Activated T-helper 17 cell treated with anti-CD3 and anti-CD28 coated beads, Interleukin-2, amount 50 U/mL, for 72 hours (primary cell): Measurements from ENCODE around the gene SUSD5. TPM values are rescaled to one million over a fixed set of nuclear protein-coding genes. Genes with fewer than 3 reads are reported as not detected.
"Not testable (repeated sequence)": the region's sequence is repeated elsewhere in the genome, so short reads cannot be mapped to it uniquely, and the experiment has no call there.

ENCODE experiments used
- ATAC-seq: fragments of 150-1000 bp; cut with Tn5 transposase; replicated peaks from 2 replicates; pipeline ENCODE4 v1.10.0; 2021; ENCODE audit warnings: mild to moderate bottlenecking, moderate library complexity
- H3K27ac Mint-ChIP-seq: one replicate; pipeline ENCODE4 v1.8.0; 2022; ENCODE audit warnings: mixed read lengths
- H3K27me3 Mint-ChIP-seq: one replicate; pipeline ENCODE4 v1.8.0; 2022; ENCODE audit warnings: mixed read lengths
- H3K36me3 Mint-ChIP-seq: one replicate; pipeline ENCODE4 v1.8.0; 2022; ENCODE audit warnings: low read depth, mild to moderate bottlenecking, mixed read lengths
- H3K4me1 Mint-ChIP-seq: one replicate; pipeline ENCODE4 v1.8.0; 2022; ENCODE audit warnings: mixed read lengths
- H3K4me3 Mint-ChIP-seq: one replicate; pipeline ENCODE4 v1.8.0; 2022; ENCODE audit warnings: mild to moderate bottlenecking, mixed read lengths
- H3K9me3 Mint-ChIP-seq: one replicate; pipeline ENCODE4 v1.8.0; 2022; ENCODE audit warnings: mixed read lengths
- total RNA-seq, 2 donors: library from RNA; stranded (reverse); gene quantifications; one replicate each; pipeline ENCODE4 v1.2.3, GENCODE V29; 2022

The SUSD5 gene
- total RNA-seq, 2 donors from 2014 or later = not detected

DNA sequence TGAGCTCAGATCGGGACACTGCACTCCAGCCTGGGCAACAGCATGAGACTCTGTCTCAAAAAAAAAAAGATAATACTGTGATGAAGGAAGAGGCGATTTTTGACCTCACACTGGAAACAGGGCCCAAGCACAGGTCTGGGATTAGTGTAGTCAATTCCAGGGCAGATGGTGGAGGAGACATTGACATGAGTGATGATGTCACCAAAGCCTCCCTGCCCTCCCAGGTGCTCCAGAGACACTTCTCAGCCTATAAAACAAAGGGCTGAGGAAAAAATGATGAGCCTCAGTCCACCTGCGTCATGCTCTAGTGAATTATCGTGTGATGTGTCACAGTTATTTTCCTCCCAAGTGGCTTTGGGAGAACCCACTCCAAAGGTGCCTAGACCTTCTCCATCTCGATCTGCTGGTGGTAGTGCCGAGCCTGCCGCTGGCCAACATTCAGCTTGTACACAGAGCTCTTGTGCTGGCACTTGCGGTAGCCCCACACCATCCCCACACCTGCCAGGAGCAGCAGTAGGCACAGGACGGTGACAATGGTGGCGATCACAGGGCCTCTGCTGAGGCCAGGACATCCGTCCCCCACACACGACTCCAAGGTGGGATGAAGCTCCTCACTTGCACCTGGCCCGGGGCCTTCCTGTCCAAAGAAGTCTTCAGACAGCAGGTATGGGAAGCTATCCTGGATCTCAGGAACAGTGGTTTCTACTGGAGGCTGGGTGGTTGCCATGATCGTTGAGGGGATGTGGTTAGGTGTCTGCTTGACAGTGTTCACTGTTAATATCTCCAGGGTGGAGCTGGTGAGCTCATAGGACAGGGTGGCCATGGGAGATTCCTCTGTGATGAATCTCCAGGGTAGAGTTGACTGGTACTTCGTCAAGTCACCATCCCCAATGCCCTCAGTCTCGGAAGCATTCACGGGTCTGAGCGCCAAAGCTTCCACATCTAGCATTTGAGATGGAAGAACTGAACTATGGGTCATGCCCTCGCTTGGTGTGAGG, 65.9 kb downstream of the SUSD5 start:
- no peak overlapping the region for H3K4me3 Mint-ChIP-seq
- peaks cover 5% of the 10 kb centered on the region for H3K4me1 Mint-ChIP-seq
- ATAC-seq = no peak
- H3K27ac Mint-ChIP-seq = no peak overlapping the region
- peaks cover 22% of the 10 kb centered on the region for H3K27me3 Mint-ChIP-seq
- no peaks in the 10 kb centered on the region for H3K36me3 Mint-ChIP-seq
- no peaks in the 10 kb centered on the region for H3K9me3 Mint-ChIP-seq

DNA sequence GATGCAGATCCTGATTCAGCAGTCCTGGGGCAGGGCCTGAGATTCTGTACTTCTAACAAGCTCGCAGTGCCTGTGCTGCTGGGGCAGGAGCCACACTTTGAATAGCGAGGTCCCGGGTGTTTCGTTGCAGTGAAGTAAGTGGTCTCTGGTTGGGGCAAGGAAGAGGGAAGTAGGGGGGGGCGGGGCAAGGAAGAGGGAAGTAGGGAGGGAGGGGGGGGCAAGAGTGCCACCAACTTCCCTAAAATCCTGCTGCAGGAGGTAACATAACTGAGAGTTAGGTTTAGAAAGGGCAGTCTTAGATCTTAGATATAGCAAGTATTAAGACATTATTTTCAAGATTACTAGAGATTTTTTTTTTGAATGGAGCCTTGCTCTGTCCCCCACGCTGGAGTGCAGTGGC, 69.3 kb downstream of the SUSD5 start:
- Mint-ChIP-seq H3K36me3 (no peaks in the 10 kb centered on the region), H3K4me3 (no peak overlapping the region), H3K9me3 (no peaks in the 10 kb centered on the region), H3K27ac (no peak overlapping the region), H3K4me1 (peaks cover 5% of the 10 kb centered on the region), H3K27me3 (peaks cover 13% of the 10 kb centered on the region)
- ATAC-seq = no peak

DNA sequence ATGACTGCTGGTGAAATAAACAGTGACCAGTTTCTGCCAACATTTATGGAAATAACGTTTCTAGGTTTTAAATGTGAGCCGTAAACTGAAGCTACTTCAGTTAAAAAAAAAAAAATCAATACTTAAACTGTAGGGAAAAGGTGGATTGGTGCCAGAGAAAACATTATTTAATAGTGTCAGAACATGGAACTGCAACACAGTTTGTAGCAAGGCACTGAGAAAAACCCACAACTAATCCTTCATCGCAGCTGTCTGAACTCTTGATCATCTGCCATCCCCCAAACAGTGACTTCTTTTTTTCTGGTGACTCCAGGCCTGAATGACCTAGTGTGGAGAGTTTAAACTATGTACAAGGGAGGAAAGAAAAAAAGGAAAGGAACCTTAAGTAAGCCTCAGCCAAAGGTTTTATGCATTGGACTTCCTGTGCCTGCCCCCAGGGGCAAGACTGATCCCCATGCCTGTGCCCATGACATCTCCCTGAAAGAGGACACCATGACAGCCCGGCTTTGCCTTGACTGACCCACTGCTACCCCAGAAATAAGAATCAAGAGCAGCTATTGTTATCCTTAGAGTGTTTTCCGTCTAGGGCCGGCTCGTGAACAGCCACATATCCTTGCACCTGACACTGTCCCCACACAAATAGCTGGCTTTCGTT, 71.7 kb downstream of the SUSD5 start:
- H3K9me3 Mint-ChIP-seq = no peaks in the 10 kb centered on the region
- H3K36me3 Mint-ChIP-seq = peaks cover 19% of the 10 kb centered on the region
- H3K4me3 Mint-ChIP-seq = no peak overlapping the region
- H3K27me3 Mint-ChIP-seq = peaks cover 2% of the 10 kb centered on the region
- no peaks in the 10 kb centered on the region for H3K4me1 Mint-ChIP-seq
- ATAC-seq = no peak
- H3K27ac Mint-ChIP-seq = no peak overlapping the region

DNA sequence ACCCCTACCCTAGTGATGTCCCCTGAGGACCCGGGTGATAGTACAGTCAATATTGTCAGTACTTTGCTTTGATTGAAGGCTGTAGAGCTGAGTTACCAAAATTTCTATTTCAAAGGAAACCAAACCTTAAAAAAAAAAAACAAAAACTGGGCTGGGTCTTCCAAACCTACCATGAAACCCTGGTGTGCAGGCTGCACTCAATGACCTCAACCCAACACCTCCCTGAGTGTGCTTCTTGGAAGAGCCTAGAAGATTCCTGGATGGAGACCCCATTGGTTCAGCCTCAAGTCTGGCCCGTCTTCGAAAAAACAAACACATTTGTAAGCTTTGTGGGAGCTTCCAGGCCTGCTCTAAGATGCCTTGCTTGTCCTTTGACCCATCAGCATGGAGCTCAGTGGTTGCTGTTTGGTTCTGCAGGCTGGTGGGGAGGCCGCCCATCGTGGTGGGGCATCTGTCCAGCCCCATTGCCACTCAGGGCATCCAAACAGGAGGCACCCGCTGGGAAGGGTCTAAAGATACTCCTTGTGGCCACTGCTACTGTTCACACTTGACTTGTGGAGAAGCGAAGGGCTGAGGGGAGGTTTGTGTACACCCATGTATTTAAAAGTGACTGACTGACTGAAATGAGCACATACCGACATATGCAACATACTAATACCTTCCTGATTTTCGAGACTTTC, 72.6 kb downstream of the SUSD5 start:
- Mint-ChIP-seq H3K4me3 (no peak overlapping the region), H3K27me3 (no peaks in the 10 kb centered on the region), H3K36me3 (peaks cover 28% of the 10 kb centered on the region), H3K9me3 (no peaks in the 10 kb centered on the region), H3K27ac (no peak overlapping the region), H3K4me1 (no peaks in the 10 kb centered on the region)
- no peak for ATAC-seq

DNA sequence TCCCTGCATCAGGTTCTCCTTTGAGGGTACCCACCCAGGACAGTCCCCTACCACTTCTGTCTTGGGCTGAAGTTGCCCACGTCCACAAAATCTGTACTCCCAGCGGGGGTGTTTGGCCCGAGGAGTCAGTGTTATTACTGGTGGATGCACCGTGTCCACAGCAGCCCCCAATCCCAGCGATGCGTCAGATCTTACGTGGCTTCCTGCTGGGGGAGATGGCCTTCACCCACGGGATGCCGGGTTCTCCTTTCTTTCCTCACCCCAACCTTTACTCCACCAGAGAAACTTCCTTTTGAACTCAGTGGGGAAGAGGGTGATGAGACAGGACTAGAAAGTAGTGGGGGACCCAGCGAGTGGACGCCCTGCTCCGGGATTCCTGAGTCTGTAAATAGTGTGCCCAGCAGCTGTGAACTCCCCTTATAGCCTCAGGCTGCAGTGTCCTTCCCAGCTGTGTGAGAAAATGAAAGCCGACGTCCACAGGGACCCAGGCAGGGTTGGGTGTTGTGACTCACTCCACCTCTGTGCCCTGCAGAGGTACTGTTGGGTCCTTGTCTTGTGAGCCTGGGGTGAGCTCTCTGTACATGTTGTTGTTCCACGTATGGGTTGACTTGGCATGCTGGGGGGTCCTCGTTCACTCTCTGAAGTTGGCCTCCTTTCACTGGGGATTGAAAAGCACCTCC, 73.2 kb downstream of the SUSD5 start:
- H3K36me3 Mint-ChIP-seq = peaks cover 35% of the 10 kb centered on the region
- H3K4me3 Mint-ChIP-seq = no peak overlapping the region
- no peak overlapping the region for H3K27ac Mint-ChIP-seq
- no peak for ATAC-seq
- no peaks in the 10 kb centered on the region for H3K27me3 Mint-ChIP-seq
- H3K4me1 Mint-ChIP-seq = no peaks in the 10 kb centered on the region
- H3K9me3 Mint-ChIP-seq = no peaks in the 10 kb centered on the region

DNA sequence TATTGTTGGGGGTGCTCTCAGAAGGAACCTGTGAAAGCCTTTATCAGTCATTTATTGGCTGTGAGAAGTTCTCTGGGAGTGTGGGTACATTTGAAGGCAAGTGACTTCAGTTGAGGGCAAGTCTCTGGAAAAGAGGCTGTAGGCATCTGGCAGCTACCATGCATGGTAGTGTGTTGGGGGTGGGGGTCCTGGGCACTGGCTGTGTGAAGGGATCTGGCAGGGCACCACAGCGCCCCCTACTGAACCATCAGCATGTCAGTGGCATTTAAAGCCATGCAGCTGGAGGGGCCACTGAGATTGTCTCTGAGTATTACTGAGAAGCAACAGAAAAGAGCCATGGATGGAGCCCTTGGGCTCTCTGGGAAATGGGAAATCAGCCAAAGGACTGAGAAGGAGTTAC, 74.2 kb downstream of the SUSD5 start:
- no peaks in the 10 kb centered on the region for H3K9me3 Mint-ChIP-seq
- no peak overlapping the region for H3K27ac Mint-ChIP-seq
- ATAC-seq = peak; percentile 43

DNA sequence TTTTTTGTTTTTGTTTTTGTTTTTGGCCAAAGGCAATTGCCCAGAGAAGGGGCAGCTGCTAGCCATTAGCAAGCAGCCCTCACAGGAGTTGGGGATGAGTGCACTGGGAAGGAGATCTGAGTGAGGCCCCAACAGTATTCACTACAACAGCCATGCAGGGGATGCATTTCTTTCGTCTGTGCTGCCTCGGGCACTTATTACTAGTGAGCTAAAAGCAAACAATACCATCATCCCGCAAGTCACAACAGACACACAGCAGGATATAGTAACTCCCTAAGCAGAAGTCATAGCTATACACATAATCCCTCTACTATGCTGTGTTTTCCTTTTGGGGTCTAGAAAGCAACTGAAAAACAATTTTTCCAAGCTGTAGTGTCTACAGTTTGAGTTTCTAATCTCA, 77.6 kb downstream of the SUSD5 start:
- Mint-ChIP-seq H3K9me3 (no peaks in the 10 kb centered on the region), H3K4me3 (no peak overlapping the region), H3K4me1 (no peaks in the 10 kb centered on the region), H3K27ac (peak overlapping the region; percentile 33), H3K36me3 (peaks cover 51% of the 10 kb centered on the region), H3K27me3 (no peaks in the 10 kb centered on the region)
- ATAC-seq = no peak

More for the DNA sequence above, 74.2 kb downstream of the SUSD5 start:
- Mint-ChIP-seq H3K36me3 (peaks cover 36% of the 10 kb centered on the region), H3K27me3 (no peaks in the 10 kb centered on the region), H3K4me3 (no peak overlapping the region), H3K4me1 (no peaks in the 10 kb centered on the region)

DNA sequence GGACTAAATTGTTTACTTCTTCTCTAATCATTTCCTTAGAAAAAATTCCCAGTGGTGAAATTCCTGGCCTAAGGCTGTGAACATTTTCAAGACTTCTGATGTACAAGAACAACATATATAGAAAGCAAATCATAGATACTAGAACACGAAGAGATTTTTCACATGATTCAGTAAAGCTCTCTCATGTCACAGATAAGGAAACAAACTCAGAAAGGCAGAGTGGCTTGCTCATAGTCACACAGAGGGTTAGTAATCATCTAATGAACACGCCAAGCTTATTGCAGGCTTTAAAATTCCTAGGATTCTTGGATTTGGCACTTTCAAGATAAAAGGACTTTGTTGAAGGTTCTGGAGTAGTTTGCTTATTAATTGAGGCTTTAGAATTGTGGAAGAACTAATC, 78.6 kb downstream of the SUSD5 start:
- Mint-ChIP-seq H3K27ac (no peak overlapping the region), H3K27me3 (no peaks in the 10 kb centered on the region), H3K36me3 (peaks cover 61% of the 10 kb centered on the region), H3K4me3 (no peak overlapping the region), H3K9me3 (no peaks in the 10 kb centered on the region), H3K4me1 (no peaks in the 10 kb centered on the region)
- ATAC-seq = no peak

DNA sequence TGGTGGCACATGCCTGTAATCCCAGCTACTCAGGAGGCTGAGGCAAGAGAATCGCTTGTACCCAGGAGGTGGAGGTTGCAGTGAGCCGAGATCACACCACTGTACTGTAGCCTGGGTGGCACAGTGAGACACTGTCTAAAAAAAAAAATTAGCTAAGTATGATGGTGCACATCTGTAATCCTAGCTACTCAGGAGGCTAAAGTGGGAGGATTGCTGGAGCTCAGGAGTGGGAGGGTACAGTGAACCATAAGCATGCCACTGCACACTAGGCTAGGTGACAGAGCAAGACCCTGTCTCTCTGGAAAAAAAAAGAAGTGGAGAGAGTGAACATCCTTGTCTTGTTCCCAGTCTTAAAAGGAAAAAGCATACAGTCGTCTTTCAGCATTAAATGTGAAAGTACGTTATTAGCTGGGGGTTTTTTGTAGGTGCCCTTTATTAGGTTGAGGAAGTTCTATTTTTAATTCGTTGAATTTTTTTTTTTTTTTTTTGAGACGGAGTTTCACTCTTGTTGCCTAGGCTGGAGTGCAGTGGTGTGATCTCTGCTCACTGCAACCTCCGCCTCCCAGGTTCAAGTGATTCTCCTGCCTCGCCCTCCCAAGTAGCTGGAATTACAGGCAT, 79.5 kb downstream of the SUSD5 start:
- not testable (repeated sequence) for H3K4me1 Mint-ChIP-seq, H3K9me3 Mint-ChIP-seq, H3K4me3 Mint-ChIP-seq, H3K27me3 Mint-ChIP-seq, H3K27ac Mint-ChIP-seq, ATAC-seq
- peaks cover 70% of the 10 kb centered on the region for H3K36me3 Mint-ChIP-seq

DNA sequence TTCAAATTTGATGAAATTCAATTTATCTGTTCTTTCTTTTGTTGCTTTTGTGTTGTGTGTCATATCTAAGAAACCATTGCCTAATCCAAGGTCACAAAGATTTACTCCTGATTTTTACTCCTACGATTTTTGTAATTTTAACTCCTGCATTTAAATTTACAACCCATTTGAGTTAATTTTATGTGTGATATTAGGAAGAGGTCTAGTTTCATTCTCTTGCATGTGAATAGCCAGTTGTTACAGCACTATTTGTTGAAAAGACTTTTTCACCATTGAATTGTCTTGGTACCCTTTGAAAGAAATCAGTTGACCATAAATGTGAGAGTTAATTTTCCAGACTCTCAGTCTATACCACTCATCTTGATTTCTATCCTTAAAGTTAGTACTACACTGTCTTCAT, 80.9 kb downstream of the SUSD5 start:
- peaks cover 72% of the 10 kb centered on the region for H3K36me3 Mint-ChIP-seq
- no peaks in the 10 kb centered on the region for H3K9me3 Mint-ChIP-seq
- H3K27me3 Mint-ChIP-seq = no peaks in the 10 kb centered on the region
- H3K4me3 Mint-ChIP-seq = no peak overlapping the region
- ATAC-seq = no peak
- H3K27ac Mint-ChIP-seq = no peak overlapping the region
- no peaks in the 10 kb centered on the region for H3K4me1 Mint-ChIP-seq

DNA sequence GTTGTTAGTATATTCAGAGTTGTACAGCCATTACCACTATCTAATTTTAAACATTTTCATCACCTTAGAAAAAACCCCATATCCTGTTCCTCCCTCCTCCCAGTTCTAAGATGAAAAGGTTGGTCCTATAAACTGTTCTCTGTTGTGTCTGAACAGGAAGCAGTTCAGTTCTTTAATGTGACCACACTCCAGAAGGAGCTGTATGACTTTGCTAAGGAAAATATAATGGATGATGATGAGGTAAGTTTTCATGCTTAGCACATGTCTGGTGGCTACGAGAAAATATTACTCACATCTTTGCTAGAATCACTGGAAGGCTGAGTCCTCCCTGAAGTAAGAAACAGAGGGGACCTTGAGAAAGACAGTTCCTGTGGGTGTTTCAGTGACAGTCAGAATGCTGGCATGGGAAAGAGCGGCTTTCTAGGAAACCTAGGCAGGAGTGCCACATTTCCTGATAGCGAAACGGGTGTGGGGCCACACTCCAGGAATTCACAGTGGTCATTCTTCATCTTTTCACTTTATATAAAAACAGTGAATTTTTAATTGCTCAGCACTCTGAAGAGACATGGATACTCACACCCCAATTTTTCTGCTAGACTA, 84.5 kb downstream of the SUSD5 start:
- Mint-ChIP-seq H3K4me3 (no peak overlapping the region), H3K27ac (peak overlapping the region; percentile 28), H3K4me1 (no peaks in the 10 kb centered on the region), H3K36me3 (peaks cover 71% of the 10 kb centered on the region), H3K9me3 (no peaks in the 10 kb centered on the region), H3K27me3 (no peaks in the 10 kb centered on the region)
- peak; percentile 79 for ATAC-seq

DNA sequence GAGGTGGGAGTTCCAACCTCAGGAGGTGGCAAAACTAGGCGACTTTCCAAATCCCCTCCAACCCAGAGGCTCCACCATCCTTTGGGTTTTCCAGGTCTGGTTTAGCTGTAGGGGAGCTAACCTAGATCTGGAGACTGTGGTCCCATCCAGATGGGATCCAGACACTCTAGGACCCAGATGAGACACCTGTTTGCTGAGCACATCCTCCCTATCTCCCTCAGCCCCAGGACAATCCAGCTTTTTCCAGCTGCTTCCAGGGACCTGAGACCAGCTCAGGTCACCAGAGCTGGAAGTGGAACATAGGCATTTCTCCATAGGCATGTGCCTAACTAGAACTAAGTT, 86.6 kb downstream of the SUSD5 start:
- H3K9me3 Mint-ChIP-seq = no peaks in the 10 kb centered on the region
- H3K27ac Mint-ChIP-seq = no peak overlapping the region
- no peaks in the 10 kb centered on the region for H3K27me3 Mint-ChIP-seq
- no peak for ATAC-seq
- H3K4me3 Mint-ChIP-seq = no peak overlapping the region
- H3K4me1 Mint-ChIP-seq = no peaks in the 10 kb centered on the region
- peaks cover 71% of the 10 kb centered on the region for H3K36me3 Mint-ChIP-seq

DNA sequence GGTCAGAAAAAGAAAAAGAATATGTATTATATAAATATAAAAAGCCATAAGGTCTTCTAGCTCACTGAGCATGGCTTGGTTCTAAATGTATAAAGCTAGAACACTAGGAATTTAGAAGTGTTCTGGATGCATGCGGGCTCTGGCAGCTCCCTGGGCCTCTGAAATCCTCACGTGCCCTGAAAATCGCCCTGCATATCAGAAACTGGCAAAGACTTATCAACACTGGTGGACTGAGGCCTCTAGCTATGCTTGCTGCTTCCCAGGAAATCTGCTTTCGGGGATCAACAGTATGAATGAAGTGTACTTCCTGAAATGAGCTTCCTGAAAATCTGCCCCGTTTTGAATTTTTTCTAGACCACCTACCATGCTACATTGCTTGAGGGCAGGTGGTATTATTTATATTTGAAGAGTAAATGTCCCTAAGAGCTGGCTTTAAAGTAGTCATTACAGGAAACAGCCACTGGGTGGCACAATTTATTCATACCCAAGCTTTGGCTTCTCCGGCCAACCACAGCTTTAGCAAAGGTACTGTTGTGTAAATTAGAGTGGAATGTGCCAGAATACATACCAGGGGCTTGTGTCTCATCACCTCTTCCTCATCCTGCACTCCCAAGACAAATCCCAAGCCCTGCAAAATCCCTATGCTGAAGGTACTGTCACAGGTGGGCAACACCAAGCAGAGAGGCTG, 87.1 kb downstream of the SUSD5 start:
- Mint-ChIP-seq H3K36me3 (peaks cover 72% of the 10 kb centered on the region), H3K27ac (no peak overlapping the region), H3K4me1 (peaks cover 2% of the 10 kb centered on the region), H3K9me3 (no peaks in the 10 kb centered on the region), H3K4me3 (no peak overlapping the region), H3K27me3 (no peaks in the 10 kb centered on the region)
- peak; percentile 62 for ATAC-seq
